ENCODE measurements around the gene MRPL20. TPM values are rescaled to one million over a fixed set of nuclear protein-coding genes. Genes with fewer than 3 reads are reported as not detected.
A peak's percentile ranks its signal among the peaks of the same experiment; 100 is the strongest.

MRPL20 gene
- polyA plus RNA-seq, 1 experiment: 84.8 TPM

DNA sequence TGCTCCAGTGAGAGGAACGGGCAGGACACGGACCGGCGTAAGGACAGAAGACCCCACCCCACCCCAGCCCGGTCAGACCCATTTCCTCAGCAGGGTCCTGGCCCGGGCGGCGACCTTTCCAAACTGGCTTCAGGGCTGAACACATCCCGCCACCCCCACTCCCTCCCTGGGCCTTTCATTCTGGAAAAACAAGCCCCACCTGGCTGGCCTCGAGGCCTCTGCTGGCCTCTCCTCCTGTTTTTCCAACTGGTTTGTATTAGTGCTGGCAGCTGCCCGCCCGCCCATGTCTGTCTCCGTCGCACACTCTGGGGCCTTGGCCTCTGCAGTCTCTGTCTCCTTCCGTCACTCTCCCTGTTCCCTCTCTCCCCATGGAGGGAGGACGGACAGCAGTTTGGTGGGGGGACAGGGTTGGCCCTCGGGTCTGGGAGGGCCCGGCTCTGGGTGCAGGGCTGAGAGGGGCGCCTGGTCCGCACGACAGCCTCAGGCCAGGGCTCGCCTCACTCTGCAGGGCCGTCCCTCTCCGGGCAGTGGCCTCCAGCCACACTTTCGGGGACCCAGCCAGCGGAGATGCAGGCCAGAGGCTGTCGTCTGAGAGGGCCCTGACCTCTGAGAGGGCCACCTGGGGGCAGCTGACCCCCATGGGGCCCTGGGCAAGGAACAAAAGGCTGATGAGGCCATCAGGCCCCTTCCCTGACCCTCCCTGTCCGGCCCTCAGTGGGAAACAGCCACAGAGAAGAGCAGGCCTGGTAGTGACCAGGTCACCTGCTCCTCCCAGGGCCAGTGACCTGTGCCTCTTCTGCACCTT lies 47.2 kb downstream of the MRPL20 start:
- Histone ChIP-seq H3K27me3 (ENCODE audit: control insufficient read depth, insufficient read depth, low read length) (no peaks in the 10 kb centered on the region), H3K36me3 (ENCODE audit: control insufficient read depth, insufficient read depth, low read length) (peaks cover 2% of the 10 kb centered on the region), H3K4me3 (ENCODE audit: low read depth, low read length) (peak overlapping the region; percentile 12)
- TF ChIP-seq, protein P1, sequence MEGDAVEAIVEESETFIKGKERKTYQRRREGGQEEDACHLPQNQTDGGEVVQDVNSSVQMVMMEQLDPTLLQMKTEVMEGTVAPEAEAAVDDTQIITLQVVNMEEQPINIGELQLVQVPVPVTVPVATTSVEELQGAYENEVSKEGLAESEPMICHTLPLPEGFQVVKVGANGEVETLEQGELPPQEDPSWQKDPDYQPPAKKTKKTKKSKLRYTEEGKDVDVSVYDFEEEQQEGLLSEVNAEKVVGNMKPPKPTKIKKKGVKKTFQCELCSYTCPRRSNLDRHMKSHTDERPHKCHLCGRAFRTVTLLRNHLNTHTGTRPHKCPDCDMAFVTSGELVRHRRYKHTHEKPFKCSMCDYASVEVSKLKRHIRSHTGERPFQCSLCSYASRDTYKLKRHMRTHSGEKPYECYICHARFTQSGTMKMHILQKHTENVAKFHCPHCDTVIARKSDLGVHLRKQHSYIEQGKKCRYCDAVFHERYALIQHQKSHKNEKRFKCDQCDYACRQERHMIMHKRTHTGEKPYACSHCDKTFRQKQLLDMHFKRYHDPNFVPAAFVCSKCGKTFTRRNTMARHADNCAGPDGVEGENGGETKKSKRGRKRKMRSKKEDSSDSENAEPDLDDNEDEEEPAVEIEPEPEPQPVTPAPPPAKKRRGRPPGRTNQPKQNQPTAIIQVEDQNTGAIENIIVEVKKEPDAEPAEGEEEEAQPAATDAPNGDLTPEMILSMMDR (IDR thresholded peaks at IDR 0.05; ENCODE audit: insufficient read depth, low read depth, low read length): no peak
- POLR2A ChIA-PET: no interaction called here
- DNase-seq (ENCODE audit: low read depth): peak; percentile 68
- CTCF ChIA-PET: interaction anchor here (0.6 to 1.4 kb wide), 8 partner anchors 12 to 145 kb away, joined by 3 to 9 read pairs (median 4); no protein-coding TSS in a partner anchor

DNA sequence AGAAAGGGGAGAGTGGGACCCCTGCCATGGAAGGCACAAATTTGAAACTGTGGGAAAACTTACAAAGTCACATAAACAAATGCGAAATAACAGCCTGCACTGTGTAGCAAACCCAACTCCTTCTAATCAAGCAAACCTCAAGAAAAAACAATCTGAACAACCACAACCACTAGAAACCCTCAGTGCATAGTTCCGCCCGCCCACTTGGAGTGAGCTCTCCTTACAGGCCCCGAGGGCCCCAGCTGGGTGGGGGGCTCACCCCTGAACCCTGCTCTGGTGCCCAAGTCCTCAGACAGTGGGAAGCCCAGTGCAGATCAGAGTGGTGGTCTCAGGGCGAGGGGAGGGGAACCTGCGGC lies 47.8 kb downstream of the MRPL20 start:
- Histone ChIP-seq H3K36me3 (ENCODE audit: control insufficient read depth, insufficient read depth, low read length) (peaks cover 7% of the 10 kb centered on the region), H3K4me3 (ENCODE audit: low read depth, low read length) (peak overlapping the region; percentile 95), H3K27me3 (ENCODE audit: control insufficient read depth, insufficient read depth, low read length) (no peaks in the 10 kb centered on the region)
- CTCF ChIA-PET: interaction anchor here (0.6 to 2.7 kb wide), 5 partner anchors 12 to 474 kb away, joined by 3 to 31 read pairs (median 3); no protein-coding TSS in a partner anchor
- no peak for DNase-seq (ENCODE audit: low read depth)
- POLR2A ChIA-PET: interaction anchor here (1.0 kb wide), 1 partner anchor 16 kb away, joined by 4 read pairs; no protein-coding TSS in a partner anchor
- TF ChIP-seq, protein P1 (IDR thresholded peaks at IDR 0.05; ENCODE audit: insufficient read depth, low read depth, low read length): no peak

DNA sequence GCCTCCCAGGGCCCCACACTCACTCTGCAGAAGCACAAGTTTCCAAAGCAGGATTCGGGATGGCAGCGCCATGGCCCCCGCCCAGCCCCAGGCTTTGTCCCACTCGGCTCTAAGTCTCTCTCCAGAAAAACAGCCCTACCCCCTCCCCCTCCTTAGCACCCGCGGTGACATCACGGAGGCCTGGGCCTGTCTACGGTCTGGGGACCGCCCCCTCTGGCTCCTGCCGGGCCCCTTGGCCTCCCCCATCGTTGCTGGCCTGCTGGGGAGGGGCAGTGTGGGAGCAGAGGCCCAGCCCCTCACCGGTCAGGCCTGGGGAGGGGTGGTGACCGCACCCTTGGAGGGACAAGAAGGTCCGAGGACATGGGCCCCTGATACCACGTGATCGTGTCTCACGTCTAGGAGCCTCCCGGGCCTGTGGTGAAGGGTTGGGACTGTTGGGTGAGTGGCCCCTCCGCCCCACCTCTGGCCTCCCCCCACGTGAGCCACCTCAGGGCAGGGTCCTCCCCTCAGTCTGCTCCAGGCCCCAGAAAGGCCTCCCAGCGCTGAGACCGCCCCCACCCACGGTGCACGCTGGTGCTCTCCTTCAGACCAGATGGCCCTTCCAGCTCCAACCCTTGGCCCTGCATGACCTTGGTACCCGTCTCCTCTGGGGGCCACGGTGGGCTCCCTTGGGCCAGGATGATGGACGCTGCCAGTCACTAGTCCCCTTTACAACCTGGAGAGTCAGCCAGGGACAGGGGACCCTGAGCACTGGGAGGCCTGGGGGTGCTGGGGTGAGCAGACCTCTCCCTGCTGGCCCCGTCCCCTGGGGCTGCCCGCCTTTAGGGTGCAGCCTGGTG lies 48.4 kb downstream of the MRPL20 start, which contains the start of gene MXRA8:
TSS of gene MXRA8 (minus strand) at position 123 of the 839 bp plus-strand sequence. CDS start at position 72, 51 bp downstream.
- TF ChIP-seq, protein P1 (IDR thresholded peaks at IDR 0.05; ENCODE audit: insufficient read depth, low read depth, low read length): no peak
- peaks cover 14% of the 10 kb centered on the region for H3K36me3 ChIP-seq (ENCODE audit: control insufficient read depth, insufficient read depth, low read length)
- peak within 1 kb of the TSS; percentile 95 for H3K4me3 ChIP-seq (ENCODE audit: low read depth, low read length)
- H3K27me3 ChIP-seq (ENCODE audit: control insufficient read depth, insufficient read depth, low read length): no peaks in the 10 kb centered on the region
- POLR2A ChIA-PET: interaction anchor here (0.6 to 1.0 kb wide), 2 partner anchors 17 to 49 kb away, joined by 3 to 4 read pairs; no protein-coding TSS in a partner anchor
- CTCF ChIA-PET: interaction anchor here (0.6 to 2.7 kb wide), 4 partner anchors 10 to 473 kb away, joined by 3 to 31 read pairs (median 6); partner anchors contain the start of gene DVL1
- peak; percentile 73 for DNase-seq (ENCODE audit: low read depth)

DNA sequence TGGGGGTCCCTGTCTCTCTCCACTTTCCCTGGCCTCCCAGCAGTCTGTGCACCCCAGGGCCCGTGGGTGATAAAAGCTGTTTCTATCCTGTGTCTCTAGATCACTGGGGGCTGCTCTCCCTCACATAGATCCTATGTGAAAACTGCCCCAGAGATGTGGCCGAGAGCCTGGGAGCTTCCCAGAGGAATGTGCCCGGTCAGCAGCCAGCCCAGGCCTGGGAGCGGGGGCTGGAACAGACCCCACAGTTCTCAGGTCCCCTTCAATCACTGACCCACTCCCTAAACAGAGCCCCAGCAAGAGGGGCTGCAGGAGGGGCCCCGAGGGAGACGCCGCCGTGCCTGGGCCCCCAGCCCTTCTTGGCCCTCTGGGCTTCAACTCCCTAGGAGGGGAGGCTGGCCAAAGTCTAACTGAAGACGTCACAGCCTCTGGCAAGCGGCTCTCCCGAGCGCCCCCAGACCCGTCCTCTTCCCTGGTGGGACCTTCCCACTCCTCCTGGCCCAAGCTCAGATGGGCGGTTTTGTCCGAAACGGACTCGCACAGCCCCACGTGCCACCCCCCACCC lies 49.1 kb downstream of the MRPL20 start:
- POLR2A ChIA-PET: interaction anchor here (0.6 kb wide), 1 partner anchor 48 kb away, joined by 3 read pairs; no protein-coding TSS in a partner anchor
- H3K4me3 ChIP-seq (ENCODE audit: low read depth, low read length): peak overlapping the region; percentile 95
- H3K27me3 ChIP-seq (ENCODE audit: control insufficient read depth, insufficient read depth, low read length): no peaks in the 10 kb centered on the region
- TF ChIP-seq, protein P1 (IDR thresholded peaks at IDR 0.05; ENCODE audit: insufficient read depth, low read depth, low read length): no peak
- CTCF ChIA-PET: interaction anchor here (1.4 to 2.7 kb wide), 3 partner anchors 9 to 14 kb away, joined by 4 to 31 read pairs (median 8); partner anchors contain the start of gene DVL1
- DNase-seq (ENCODE audit: low read depth): no peak
- H3K36me3 ChIP-seq (ENCODE audit: control insufficient read depth, insufficient read depth, low read length): peaks cover 21% of the 10 kb centered on the region

Measured in BJ (cell line).